Activated CD8-positive, alpha-beta memory T cell treated with anti-CD3 and anti-CD28 coated beads for 1 hour (primary cell): ENCODE data around the gene ETV2.
A peak's percentile ranks its signal among the peaks of the same experiment; 100 is the strongest.
"Not testable (repeated sequence)": the region's sequence is repeated elsewhere in the genome, so short reads cannot be mapped to it uniquely, and the experiment has no call there.

Experiments used
- DNase-seq, 2 donors: peaks; one replicate each; pipeline ENCODE4 v3.0.0-alpha.2; 2020; ENCODE audit warnings: low read depth in 1 of 2; ENCODE audit errors: extremely low read depth in 1 of 2

Gene ETV2

GRCh38 chr19:35641515-35642151 lies at the start of gene ETV2:
ETV2 (plus strand) TSS chr19:35641745; CDS start chr19:35642461, 716 bp downstream.
- DNase-seq: peak in 1 of 2 donors; percentile 31

- DNase-seq: no peak
Observed at GRCh38 chr19:35592226-35592625, 49.3 kb upstream of the ETV2 start.

DNA sequence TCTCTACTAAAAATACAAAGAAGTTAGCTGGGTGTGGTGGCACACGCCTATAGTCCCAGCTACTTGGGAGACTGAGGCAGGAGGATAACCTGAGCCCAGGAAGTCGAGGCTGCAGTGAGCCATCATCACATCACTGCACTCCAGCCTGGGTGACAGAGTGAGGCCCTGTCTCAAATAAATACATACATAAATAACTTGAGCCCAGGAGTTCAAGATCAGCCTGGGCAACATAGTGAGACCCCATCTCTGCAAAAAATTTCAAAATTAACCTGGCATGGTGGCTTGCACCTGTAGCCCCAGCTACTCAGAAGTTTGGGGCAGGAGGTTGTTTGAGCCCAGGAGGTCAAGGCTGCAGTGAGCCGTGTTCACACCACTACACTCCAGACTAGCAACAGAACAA lies 46.5 kb upstream of the ETV2 start:
- DNase-seq: not testable (repeated sequence)

DNA sequence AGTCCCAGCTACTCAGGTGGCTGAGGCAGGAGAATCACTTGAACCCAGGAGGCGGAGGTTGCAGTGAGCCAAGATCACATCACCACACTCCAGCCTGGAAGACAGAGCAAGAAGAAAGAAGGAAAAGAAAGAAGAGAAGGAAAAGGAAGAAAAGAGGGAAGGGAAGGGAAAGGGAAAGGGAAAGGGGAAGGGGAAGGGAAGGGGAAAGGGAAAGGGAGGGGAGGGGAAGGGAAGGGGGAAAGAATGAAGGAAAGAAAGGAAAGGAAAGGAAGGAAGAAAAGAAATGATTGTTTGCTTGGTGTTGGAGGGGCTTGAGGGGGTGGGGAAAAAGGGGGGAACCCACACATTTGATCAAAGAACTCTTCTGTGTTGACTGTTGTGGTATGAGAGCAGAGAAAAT lies 45.6 kb upstream of the ETV2 start:
- no peak for DNase-seq

- DNase-seq: no peak
Observed at GRCh38 chr19:35596366-35596999, 45.1 kb upstream of the ETV2 start.

GRCh38 chr19:35601971-35602370 lies 39.6 kb upstream of the ETV2 start:
- no peak for DNase-seq

DNA sequence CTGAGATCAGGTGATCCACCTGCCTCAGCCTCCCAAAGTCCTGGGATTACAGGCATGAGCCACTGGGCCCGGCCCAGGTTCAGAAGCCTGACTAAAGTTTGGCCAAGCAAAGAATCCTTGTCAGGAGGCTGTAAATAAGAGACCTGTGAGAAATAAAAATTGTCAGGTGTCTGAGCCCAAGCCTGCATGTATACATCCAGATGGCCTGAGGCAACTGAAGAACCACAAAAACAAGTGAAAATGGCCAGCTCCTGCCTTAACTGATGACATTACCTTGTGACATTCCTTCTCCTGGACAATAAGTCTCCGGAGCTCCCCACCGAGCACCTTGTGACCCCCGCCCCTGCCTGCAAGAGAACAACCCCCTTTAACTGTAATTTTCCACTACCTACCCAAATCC lies 37.1 kb upstream of the ETV2 start:
- not testable (repeated sequence) for DNase-seq

- DNase-seq: not testable (repeated sequence)
Observed at GRCh38 chr19:35607170-35607569, 34.4 kb upstream of the ETV2 start.

GRCh38 chr19:35607661-35608060 lies 33.9 kb upstream of the ETV2 start:
- DNase-seq: no peak

GRCh38 chr19:35608251-35608650 lies 33.3 kb upstream of the ETV2 start:
- DNase-seq: no peak

DNA sequence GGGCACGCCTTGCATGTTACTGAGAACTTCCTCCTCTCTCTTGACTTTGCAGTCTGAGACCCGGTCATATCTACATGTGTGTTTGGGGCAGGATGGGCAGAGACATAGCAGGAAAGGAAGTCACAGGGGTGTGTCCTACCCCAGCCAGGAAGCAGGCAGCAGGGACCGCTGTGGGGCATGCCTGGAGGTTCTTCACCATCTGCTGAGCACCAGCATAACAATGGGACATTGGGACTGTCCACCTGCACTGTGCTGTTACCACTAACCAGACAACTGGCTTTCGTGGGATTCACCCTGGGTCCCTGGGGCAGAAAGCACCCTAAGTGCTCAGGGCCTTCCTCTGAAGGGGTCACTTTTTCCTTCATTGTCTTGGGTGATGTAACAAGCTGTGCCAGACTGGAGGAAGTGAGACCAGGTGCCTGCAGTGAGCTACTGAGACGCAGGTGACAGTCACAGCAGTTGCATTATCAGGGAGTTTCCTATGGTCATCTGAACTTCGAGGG lies 31.6 kb upstream of the ETV2 start:
- DNase-seq: no peak

- DNase-seq: no peak
Observed at GRCh38 chr19:35612224-35612558, 29.4 kb upstream of the ETV2 start.

DNA sequence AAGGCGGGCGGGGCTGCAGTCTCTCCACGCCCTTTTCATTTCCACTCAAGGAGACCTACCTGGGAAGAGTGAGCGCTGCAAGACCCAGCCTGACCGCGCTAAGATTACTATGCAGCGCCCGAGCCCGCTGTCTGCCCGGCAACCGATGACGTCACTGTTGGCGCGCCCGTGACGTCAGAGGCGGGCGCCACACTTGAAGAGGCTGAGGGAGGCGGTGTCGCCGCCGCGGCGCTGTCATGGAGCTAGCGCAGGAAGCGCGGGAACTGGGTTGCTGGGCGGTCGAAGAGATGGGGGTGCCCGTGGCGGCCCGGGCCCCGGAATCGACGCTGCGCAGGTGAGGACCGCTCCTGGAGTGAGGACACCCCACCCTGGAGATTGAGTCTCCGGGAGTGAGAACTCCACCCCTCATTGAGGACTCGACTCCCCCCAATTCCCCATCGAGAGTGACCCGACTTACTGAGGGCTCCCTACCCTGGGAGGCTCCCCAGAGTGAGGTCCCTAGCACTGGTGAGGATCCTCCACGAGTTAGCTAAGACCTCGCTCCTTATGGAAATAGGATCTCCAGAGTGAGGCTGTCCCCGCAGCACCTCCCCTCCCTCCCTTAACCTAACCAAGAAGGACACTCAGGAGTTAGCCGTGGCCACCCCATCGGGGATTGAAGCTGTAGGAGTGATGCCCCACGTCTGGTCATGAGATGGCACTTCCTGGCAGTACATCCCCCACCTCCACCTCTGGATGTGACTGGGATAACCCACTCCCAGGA lies 28.8 kb upstream of the ETV2 start, which contains the start of gene HAUS5:
HAUS5 (plus strand) TSS at position 177 of the 763 bp plus-strand sequence; CDS start at position 237, 60 bp downstream.
- DNase-seq: peak; percentile 82 to 95

GRCh38 chr19:35613574-35613973 lies 28.0 kb upstream of the ETV2 start:
- no peak for DNase-seq

DNA sequence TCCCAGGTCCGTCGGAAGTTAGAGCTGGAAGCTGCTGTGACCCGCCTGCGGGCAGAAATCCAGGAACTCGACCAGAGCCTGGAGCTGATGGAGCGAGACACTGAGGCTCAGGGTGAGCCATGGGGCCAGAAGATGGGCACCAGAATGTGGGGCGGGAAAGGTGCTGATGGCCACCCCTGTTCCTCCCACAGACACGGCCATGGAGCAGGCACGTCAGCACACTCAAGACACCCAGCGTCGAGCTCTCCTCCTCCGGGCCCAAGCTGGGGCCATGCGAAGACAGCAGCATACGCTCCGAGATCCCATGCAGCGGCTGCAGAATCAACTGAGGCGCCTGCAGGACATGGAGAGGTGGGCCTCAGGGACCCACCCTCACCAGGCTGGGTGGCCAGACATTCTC lies 26.5 kb upstream of the ETV2 start:
- DNase-seq: no peak

DNA sequence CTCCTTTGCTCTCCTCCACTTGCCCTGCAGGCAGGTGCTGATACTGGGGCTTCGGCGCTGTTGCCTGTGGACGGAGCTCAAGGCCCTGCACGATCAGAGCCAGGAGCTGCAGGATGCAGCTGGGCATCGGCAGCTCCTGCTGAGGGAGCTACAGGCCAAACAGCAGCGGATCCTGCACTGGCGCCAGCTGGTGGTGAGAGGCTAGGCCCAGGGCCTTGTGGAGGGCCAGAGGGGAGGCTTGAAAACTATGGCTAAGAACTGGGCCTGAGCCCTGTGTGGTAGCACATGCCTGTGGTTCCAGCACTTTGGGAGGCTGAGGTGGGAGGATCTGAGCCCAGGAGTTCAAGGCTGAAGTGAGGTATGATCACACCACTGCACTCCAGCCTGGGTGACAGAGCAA lies 22.7 kb upstream of the ETV2 start:
- no peak for DNase-seq

GRCh38 chr19:35619290-35619923 lies 22.1 kb upstream of the ETV2 start:
- DNase-seq: no peak

GRCh38 chr19:35620001-35620400 lies 21.5 kb upstream of the ETV2 start:
- DNase-seq: no peak

DNA sequence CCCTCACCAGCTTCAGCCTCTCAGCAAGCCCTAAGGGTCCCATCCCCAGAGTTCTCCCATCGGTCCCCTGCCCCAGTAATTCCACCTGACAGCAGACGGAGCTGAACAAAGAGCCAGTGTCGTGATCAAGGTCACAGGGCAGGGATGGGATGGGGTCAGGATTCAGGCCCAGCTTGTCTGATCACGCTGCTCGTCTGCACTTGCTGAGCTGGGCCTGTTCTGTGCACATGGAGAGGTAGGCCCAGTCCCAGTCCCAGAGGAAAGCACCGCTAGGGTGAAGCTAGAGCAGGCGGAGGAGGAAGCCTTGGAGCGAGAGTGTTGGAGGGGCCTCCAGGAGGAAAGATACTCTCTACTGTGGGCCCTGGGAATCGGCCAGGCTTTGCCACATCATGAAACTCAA lies 19.8 kb upstream of the ETV2 start:
- DNase-seq: no peak

DNA sequence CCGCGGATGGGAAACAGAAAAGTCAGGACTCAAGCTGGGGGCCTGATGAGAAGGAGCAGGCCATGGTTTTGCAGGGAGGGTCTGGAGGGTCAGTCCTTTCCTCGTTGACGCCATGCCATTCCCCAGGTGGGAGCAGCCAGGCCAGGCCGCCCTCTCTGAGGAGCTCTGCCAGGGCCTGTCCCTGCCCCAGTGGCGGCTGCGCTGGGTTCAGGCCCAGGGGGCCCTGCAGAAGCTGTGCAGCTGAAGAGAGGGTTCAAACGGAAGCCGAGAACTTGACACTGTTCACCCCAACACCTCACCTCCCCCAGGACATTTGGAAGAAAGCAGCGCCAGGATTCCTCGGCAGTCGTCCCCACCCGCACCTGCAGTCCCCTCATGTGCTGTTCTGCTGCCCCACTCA lies 18.8 kb upstream of the ETV2 start:
- no peak for DNase-seq

GRCh38 chr19:35623327-35624010 lies 18.1 kb upstream of the ETV2 start:
- no peak for DNase-seq
